IMR-90 (cell line): Measurements from ENCODE around the gene UQCRQ. TPM values are rescaled to one million over a fixed set of nuclear protein-coding genes. Genes with fewer than 3 reads are reported as not detected.

Source experiments
- CHD1 ChIP-seq: IDR thresholded peaks from 2 replicates; pipeline ENCODE4 v1.6.1; 2012; ENCODE audit warnings: low read depth, low read length, improper control_type of control experiment
- MAFK ChIP-seq: IDR thresholded peaks from 2 replicates; pipeline ENCODE4 v1.6.1; 2012; ENCODE audit warnings: low read depth, low read length, improper control_type of control experiment
- POLR2A ChIP-seq: IDR thresholded peaks from 2 replicates; pipeline ENCODE4 v1.6.1; 2012; ENCODE audit warnings: mild to moderate bottlenecking, low read depth, low read length
- RCOR1 ChIP-seq: IDR thresholded peaks from 2 replicates; pipeline ENCODE4 v1.6.1; 2012; ENCODE audit warnings: mild to moderate bottlenecking, low read length, improper control_type of control experiment; ENCODE audit not compliant: insufficient replicate concordance
- RFX5 ChIP-seq: IDR thresholded peaks from 2 replicates; pipeline ENCODE4 v1.8.0; 2012; ENCODE audit warnings: low read depth, mild to moderate bottlenecking, low read length, moderate library complexity
- polyA plus RNA-seq, 3 experiments: library from polyadenylated mRNA; depleted of rRNA; stranded (reverse); fragments of >200 nt; gene quantifications; 2 replicates each; pipeline ENCODE4 v1.2.3, GENCODE V29; 2012; ENCODE audit warnings: low replicate concordance in 1 of 3
- total RNA-seq: library from RNA; depleted of rRNA; stranded (reverse); fragments of >200 nt; gene quantifications from 2 replicates; pipeline ENCODE4 v1.2.3, GENCODE V29; 2012
- TF ChIP-seq, protein P1 (sequence below): fragments of 150-350 bp; IDR thresholded peaks from 2 replicates; pipeline ENCODE4 v1.6.1; 2016; ENCODE audit warnings: low read depth, mild to moderate bottlenecking, low read length, moderate library complexity, borderline replicate concordance

The UQCRQ gene
- total and polyA plus RNA-seq, 2 of the 4 experiments (the other 2 are of a cell fraction), result 73.7 to 292 TPM

DNA sequence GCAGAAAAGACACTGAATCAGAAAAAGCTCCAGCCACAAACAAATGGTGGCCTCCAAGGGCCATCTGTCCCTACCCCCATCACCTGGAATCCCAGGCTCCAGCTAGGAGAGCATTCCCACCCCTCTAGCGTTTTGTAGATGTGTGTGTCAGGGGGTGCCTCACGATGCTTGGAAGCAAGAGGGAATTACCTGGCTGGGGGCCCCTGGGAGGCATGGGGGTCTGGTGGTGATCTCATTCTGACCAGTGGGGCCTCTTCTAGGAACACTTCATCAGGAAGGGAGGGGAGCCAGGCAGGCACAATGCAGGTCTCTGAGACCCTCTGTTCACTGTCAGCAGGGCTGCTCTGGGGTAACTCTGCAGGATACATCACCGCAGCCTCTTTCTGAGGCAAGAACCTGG, 42.0 kb upstream of the UQCRQ start (continued):
- TF ChIP-seq, protein P1, sequence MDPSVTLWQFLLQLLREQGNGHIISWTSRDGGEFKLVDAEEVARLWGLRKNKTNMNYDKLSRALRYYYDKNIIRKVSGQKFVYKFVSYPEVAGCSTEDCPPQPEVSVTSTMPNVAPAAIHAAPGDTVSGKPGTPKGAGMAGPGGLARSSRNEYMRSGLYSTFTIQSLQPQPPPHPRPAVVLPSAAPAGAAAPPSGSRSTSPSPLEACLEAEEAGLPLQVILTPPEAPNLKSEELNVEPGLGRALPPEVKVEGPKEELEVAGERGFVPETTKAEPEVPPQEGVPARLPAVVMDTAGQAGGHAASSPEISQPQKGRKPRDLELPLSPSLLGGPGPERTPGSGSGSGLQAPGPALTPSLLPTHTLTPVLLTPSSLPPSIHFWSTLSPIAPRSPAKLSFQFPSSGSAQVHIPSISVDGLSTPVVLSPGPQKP, result no peak
- TF ChIP-seq RCOR1 (no peak), MAFK (no peak), CHD1 (no peak), POLR2A (no peak), RFX5 (no peak)
